HG03045 (cell line): Measurements from ENCODE around the gene C6orf136.

Source experiments
- ATAC-seq: cut with Tn5 transposase; IDR thresholded peaks from one replicate; pipeline ENCODE4 v1.9.1; 2021; ENCODE audit warnings: mild to moderate bottlenecking, moderate library complexity; ENCODE audit not compliant: unreplicated experiment

C6orf136 gene

DNA sequence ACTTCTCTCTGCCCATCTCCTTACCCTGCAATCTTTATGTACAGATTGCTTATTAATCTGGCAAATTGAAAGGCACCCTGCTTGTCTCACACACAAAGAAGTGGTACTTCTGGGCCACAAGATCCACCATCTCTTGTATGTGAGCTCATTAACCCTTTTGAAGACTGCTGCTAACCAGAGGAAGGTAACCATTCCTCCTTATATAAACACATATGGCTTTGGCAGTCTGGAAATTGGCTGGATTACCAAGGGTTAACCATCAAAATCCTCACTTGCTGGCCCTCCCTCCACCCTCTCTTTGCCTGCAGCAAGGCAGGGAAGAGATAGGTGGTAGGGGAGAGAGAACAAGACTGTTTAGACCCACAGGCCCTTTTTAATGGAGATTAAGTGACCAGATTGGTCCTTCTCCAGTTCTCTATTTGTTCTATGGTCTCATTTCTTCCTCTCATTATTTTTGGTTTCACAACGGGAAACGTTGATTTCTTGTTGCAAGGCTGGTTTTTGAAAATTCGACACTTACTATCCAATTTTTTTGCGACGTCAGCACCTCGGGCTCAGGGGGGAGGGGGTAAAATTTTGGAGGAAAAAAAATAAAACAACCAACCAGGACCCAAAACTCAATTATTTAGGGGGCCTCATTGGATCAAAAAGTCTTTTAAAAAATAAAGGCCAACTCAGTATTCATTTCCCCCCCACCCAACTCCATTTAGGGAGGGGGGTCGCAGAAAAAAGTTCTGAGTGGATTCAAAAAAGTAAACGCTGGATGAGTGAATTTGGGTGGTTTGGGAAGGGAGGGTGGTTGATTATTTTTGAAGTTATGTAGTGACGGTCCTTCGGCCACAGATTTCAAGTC lies 30.7 kb upstream of the C6orf136 start:
- no peak for ATAC-seq

DNA sequence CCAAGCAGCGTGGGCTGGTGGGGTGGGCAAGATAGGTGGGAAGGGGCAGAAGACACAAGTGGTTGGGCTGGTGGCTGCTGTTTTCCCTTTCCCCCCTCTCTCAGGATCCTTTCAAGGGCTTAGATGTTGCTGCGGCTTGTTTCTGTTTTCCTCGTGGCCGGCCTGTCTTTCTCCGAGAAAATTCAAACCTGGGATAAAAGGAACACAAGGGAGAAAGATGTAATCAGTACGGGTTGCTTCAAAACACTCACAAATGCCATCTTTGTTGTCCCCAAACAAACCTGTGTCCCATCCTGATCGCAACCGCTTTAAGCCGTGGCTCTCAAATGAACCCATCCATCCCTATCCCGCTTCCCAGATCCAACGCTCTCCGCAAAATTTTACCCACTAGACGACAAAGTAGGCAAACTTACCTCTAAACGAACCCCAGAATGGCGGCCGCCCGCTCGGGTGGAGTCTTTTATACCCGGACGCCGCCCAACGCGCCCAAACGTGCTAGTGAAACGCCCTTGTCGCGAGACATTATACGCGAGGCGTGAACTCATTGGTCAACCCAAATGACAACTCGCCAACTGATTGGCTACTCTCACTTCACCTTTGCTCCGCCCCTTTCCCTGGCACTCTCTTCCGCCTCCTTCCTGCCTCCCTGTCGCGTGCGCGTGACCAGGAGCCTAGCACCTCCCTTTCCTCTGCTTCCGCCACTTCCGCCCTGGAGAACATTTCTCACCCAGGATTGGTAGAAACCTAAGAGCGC lies 29.9 kb upstream of the C6orf136 start, which contains the start of gene PPP1R10:
TSS of gene PPP1R10 (minus strand) at position 433 of the 754 bp plus-strand sequence. CDS start 7,299 bp downstream, outside the sequence.
- peak; percentile 84 for ATAC-seq

GRCh38 chr6:30617565-30618269 lies 29.2 kb upstream of the C6orf136 start, which contains the start of gene MRPS18B:
MRPS18B (plus strand) TSS chr6:30617840; CDS start chr6:30617866, 26 bp downstream.
- ATAC-seq: peak; percentile 75

DNA sequence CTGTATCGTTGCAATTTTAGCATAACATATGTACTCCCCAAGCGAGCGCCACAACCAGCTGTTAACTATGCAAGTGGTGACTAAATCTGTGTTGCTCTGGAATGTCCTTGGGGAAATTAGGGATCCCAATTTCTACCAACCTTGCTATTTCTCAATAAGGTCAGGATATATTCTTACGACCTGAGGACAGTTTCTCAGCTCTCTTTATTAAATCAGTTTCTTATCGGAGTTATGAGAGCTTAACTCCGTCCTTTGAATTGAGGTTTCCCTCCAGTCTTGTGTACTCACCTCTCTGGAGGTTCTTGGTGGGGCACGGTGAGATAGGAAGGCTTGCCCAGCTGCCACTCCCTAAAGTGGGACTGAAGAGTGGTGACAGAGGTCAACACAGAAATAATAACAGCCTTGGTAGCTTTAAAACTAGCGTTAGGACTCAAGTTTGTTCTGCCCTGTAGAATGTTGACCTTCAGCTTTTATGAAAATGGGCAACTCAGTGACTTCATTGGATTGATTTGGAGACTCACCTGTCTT lies 28.6 kb upstream of the C6orf136 start:
- no peak for ATAC-seq

GRCh38 chr6:30619561-30619960 lies 27.4 kb upstream of the C6orf136 start:
- ATAC-seq: no peak

- ATAC-seq: no peak
Observed at GRCh38 chr6:30625511-30625910, 21.4 kb upstream of the C6orf136 start.

GRCh38 chr6:30626484-30627366 lies 20.2 kb upstream of the C6orf136 start, which contains the start of gene ATAT1:
ATAT1 (plus strand) TSS chr6:30626874.
- peak; percentile 81 for ATAC-seq

- no peak for ATAC-seq
Observed at GRCh38 chr6:30635834-30636233, 11.1 kb upstream of the C6orf136 start.

- ATAC-seq: no peak
Observed at GRCh38 chr6:30640481-30640880, 6.5 kb upstream of the C6orf136 start.

DNA sequence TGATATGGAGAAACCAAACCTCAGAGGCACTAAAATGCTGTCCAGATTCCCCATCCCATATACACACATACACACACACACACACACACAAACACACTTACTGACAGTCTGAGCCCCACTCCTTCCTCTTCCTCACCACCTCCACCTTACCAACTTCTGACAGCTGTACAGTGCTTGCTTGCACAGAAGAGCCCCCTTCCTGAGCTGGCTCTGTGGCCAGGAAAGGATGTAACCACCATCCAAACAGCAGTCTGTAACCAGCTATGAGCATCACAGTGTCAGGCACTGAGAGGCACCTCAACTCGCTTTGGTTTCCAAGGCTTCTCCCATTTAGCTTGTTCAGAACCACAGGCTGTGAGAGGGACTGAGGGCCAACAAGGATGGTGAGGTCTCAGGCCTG lies 5.9 kb upstream of the C6orf136 start:
- no peak for ATAC-seq

DNA sequence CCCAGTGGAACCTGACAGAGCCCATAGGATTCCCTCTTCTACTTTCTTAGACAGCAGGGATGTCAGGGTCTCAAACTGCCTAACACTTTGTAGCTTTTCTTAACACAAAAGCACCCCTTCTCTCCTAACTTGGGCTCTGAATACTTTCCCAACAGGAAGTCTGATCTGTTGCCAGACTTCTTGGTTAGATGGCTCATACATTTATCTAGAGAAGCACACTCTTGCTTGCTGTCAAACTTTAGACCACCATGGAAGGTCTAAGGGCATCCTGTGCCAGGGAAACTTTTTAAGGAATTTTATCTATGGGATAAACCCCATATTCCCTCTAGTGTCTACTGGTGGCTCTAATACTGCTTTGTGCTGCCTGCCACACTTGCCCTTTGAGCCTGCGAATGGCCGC lies 3.3 kb upstream of the C6orf136 start:
- ATAC-seq: no peak

- ATAC-seq: no peak
Observed at GRCh38 chr6:30644769-30645168, 2.2 kb upstream of the C6orf136 start.

GRCh38 chr6:30645989-30646388 lies 944 bp upstream of the C6orf136 start:
- no peak for ATAC-seq

- peak; percentile 66 for ATAC-seq
Observed at GRCh38 chr6:30647242-30648116, 546 bp downstream of the C6orf136 start.

DNA sequence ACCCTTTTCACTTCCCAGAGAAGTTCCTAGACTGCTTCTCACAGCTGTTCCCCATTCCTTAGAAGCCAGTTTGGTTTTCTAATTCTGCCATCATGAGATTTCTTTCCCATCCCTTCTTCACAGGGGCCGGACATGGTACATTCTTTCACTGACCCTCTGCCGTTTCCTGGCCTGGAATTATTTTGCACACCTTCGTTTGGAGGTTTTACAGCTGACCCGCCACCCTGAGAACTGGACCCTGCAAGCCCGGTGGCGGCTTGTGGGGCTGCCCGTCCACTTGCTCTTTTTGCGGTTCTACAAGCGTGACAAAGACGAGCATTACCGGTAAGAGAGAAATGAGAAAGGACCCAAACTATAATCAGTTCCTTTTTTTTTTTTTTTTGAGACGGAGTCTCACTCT lies 4.2 kb downstream of the C6orf136 start:
- no peak for ATAC-seq

DNA sequence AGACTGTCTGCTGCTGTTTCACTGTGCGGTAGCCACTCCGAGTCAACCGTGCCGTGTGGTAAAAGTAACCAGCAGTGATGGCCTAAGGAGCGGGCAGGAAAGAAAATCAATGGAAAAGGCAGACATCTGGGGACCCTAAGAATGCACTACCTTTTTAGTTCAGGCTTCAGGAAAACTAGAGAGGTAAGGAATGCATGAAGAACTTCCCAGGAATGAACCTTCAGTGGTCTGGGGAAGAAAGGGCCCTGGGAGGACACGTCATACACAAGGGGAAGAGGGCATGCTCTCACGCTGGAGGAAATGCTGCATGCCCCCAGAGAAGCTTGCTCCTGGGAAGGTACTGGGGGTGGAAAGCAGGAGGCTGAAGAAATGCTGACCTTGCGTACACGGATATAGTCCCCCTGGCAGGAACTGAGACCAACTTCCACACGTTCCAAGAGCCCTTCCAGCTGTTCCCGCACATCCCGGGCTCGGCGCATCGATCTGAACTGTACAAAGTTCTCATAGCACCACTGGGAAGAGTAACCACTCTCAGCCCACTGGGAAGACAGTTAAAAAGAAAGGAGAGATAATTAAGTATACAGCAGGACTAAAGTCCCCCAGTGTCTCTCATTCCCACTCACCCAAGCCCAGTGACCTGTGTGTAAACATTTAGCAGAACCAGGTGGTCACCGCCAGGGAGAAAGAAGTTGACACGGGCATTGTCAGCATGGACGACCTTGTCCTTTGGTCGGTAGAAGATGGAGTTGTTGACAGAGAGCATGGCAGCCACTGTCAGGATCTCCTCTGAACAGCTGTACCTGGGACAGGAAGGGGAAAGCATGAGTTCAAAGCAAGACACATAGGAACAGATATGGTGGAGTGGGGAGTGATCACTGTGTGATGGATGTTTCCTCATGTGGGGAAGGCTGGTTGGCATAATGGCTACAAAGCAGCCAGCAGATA lies 8.1 kb downstream of the C6orf136 start:
- no peak for ATAC-seq

DNA sequence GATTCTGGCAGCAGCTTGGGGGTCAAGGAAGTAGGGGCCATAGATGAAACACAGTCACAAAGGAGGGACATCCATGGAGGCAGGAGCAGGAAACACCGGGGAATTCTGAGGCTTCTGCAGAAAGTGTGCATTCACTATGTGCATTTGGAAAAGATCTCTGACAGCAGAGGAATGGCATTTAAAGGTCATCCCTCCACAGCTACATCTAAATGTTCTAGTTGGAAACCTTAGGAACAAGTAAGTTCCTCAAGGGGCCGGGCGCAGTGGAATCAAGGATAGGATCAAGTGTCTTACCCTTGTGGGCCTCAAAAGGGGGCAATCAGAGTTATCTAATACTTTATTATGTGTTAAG lies 8.8 kb downstream of the C6orf136 start:
- no peak for ATAC-seq

- no peak for ATAC-seq
Observed at GRCh38 chr6:30656513-30656912, 9.6 kb downstream of the C6orf136 start.
